Pancreas (tissue), 10 donors: Measurements from ENCODE around the gene NHERF2. TPM values are rescaled to one million over a fixed set of nuclear protein-coding genes. Genes with fewer than 3 reads are reported as not detected.

Source experiments
- ATAC-seq, 4 donors: fragments of 200-7000 bp; cut with Tn5 transposase; one replicate each; pipeline versions ENCODE4 v1.8.0 to v1.9.1; 2020; ENCODE audit warnings: mild to moderate bottlenecking in 4 of 4, moderate library complexity in 4 of 4
- DNase-seq, 6 donors: peaks; one replicate each; pipeline ENCODE4 v3.0.0-alpha.2; 2020
- FAIRE-seq: peaks from 2 replicates; lab custom pipeline; 2012; peaks lifted over from hg19 to GRCh38; lab: Jason Lieb, UNC
- H3K27ac ChIP-seq, 4 donors: fragments of 200-600 bp; sonication (generic); 1 replicate in 3 of 4; 2 replicates in 1 of 4; pipeline versions ENCODE4 v1.5.0 to v1.8.0; 2020
- H3K27me3 ChIP-seq, 4 donors: fragments of 200-600 bp; one replicate each; pipeline ENCODE4 v1.8.0; 2021
- H3K36me3 ChIP-seq, 3 donors: fragments of 200-600 bp; sonication (generic) in 1 of 3; one replicate each; pipeline versions ENCODE4 v1.5.0 to v1.8.0; 2020 to 2021
- H3K4me1 ChIP-seq, 3 donors: fragments of 200-600 bp; one replicate each; pipeline ENCODE4 v1.8.0; 2021
- H3K4me3 ChIP-seq, 4 donors: fragments of 200-600 bp; sonication (generic) in 2 of 4; one replicate each; pipeline versions ENCODE4 v1.5.0 to v1.8.0; 2020 to 2021
- H3K9me3 ChIP-seq, 4 donors: fragments of 200-600 bp; one replicate each; pipeline ENCODE4 v1.8.0; 2021
- WGBS, 2 donors: extraction: QIAGEN DNeasy Blood & Tissue Kit; methylation state at CpG; one replicate each; pipeline ENCODE4 v1.1.7; 2013; 5-methylcytosine and 5-hydroxymethylcytosine counted together
- intact Hi-C, 3 donors: fragments of 100-400 bp; cut with DNase I; formaldehyde crosslinking; loops; one replicate each; pipeline versions ENCODE4 v1.11.1 to v1.14.2; 2022
- polyA plus RNA-seq, 2 donors: library from polyadenylated mRNA; stranded (reverse); fragments of 200-250 nt; gene quantifications; one replicate each; pipeline ENCODE4 v1.2.3, GENCODE V29; 2013
- total RNA-seq, 6 donors: library from RNA; stranded (reverse); fragmentation: NEBNext Ultra II Directional in 4 of 6; extraction: Animal tissue kit (Norgen Biotek cat#: 25700) in 4 of 6; gene quantifications; one replicate each; pipeline versions ENCODE4 v1.2.1 to v1.2.4, GENCODE V29; 2021 to 2023
- TF ChIP-seq, protein P1 (sequence below), 4 donors: fragments of 200-600 bp; sonication (generic) in 3 of 4; IDR thresholded peaks; one replicate each; pipeline versions ENCODE4 v1.5.0 to v1.8.0; 2021; ENCODE audit warnings: antibody characterized with exemption in 4 of 4
- donor health status: healthy with polysubstance abuse.
- donor health status: DM: no; HTN: no; CAD: no; lungs with moderate emphysema.
- donor health status: DM: no; HTN: no; CAD: no.
- donor health status: control.
- donor health status: control.
- donor health status: Bipolar disorder and iron deficiency.
- donor health status: DM: yes; HTN: yes; CAD: no.
- donor health status: DM: no; HTN: no; CAD: no.
- donor health status: DM: no; HTN: no; CAD: no.
- donor health status: DM: yes; HTN: yes; CAD: no.

NHERF2 gene
- total and polyA plus RNA-seq, 8 donors, result 14.7 to 144 (median 26.3) TPM

DNA sequence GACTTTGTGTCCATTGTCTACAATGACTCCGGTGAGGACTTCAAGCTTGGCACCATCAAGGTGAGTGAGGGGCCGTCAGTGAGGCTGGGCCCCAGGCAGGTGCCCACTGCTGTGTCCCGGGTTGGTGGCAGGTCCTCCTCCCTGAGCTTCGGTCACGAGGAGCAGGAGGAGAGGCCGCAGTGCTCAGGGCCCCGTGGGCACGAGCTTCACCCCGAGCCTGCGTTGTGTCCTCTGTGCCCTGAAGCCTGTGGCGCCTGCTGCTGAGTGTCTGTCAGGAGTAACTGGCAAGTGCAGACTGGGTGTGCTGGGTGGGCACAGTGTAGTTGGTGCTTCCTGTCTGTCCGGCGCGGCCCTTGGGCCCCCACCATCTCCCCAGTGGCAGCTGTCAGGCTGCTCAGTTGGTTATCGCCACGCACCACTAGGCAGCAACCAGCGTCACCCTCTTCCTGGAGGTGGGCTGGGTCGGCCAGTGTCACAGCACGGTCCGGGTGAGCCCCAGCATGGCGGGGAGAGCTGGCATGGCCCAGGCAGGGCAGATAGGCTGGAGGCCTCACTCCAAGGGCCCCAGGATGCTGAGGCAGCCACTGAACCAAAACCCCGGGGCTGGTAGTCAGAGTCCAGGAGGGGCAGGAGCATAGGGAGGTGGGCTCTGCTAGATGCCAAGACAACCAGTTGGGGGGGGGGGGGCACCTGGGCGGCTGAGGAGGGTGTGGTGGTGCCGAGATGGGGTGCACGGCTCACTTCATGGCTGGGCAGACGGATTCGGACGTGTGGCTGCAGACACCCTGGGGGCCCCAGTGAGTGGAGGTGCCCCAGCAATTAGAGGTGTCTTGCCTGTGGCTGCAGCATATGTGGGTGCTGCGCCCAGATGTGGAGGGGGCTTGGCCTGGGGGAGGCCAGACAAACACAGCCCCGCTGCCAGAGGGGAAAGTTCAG lies 60.4 kb downstream of the NHERF2 start:
- Histone ChIP-seq H3K9me3 (no peaks in the 10 kb centered on the region), H3K36me3 (peaks cover 0 to 25% (median 8%) of the 10 kb centered on the region in 3 donors), H3K27me3 (no peaks in the 10 kb centered on the region), H3K4me1 (peaks cover 0 to 16% (median 0%) of the 10 kb centered on the region in 3 donors), H3K4me3 (no peak overlapping the region), H3K27ac (no peak overlapping the region)
- DNase-seq, result peak in 1 of 6 donors; percentile 41
- TF ChIP-seq, protein P1, sequence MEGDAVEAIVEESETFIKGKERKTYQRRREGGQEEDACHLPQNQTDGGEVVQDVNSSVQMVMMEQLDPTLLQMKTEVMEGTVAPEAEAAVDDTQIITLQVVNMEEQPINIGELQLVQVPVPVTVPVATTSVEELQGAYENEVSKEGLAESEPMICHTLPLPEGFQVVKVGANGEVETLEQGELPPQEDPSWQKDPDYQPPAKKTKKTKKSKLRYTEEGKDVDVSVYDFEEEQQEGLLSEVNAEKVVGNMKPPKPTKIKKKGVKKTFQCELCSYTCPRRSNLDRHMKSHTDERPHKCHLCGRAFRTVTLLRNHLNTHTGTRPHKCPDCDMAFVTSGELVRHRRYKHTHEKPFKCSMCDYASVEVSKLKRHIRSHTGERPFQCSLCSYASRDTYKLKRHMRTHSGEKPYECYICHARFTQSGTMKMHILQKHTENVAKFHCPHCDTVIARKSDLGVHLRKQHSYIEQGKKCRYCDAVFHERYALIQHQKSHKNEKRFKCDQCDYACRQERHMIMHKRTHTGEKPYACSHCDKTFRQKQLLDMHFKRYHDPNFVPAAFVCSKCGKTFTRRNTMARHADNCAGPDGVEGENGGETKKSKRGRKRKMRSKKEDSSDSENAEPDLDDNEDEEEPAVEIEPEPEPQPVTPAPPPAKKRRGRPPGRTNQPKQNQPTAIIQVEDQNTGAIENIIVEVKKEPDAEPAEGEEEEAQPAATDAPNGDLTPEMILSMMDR (IDR thresholded peaks at IDR 0.05), result no peak
- ATAC-seq, result no peak
- 94% methylated on average over 29 to 30 of the region's 30 CpGs for WGBS, 2 donors
- no peak for FAIRE-seq
- intact Hi-C loops, result no loop called here

DNA sequence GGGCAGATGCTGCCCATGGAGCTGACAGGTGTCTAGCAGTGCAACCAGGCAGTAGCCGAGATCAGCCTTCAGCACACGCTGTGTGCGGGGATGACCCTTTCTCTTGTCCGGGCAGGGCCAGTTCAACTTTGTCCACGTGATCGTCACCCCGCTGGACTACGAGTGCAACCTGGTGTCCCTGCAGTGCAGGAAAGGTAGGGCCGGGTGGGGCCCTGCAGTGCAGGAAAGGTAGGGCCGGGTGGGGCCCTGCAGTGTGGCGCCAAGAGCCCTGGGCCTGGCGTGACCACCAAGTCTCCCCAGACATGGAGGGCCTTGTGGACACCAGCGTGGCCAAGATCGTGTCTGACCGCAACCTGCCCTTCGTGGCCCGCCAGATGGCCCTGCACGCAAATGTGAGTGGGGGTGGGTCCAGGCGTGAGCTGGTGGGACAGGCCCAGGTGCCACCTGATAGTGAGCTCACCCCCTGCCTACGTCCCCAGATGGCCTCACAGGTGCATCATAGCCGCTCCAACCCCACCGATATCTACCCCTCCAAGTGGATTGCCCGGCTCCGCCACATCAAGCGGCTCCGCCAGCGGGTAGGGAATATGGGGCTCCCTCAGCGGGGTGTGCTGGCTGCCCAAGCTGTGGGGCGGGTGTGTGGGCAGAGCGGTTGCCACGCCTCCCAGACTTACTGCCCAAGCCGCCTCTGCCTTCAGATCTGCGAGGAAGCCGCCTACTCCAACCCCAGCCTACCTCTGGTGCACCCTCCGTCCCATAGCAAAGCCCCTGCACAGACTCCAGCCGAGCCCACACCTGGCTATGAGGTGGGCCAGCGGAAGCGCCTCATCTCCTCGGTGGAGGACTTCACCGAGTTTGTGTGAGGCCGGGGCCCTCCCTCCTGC lies 61.3 kb downstream of the NHERF2 start:
- Histone ChIP-seq H3K27ac (no peak overlapping the region), H3K9me3 (no peaks in the 10 kb centered on the region), H3K36me3 (peaks cover 0 to 24% (median 8%) of the 10 kb centered on the region in 3 donors), H3K27me3 (no peaks in the 10 kb centered on the region), H3K4me1 (peaks cover 0 to 12% (median 0%) of the 10 kb centered on the region in 3 donors), H3K4me3 (no peak overlapping the region)
- WGBS, 2 donors, result 93% methylated on average over 41 of the region's 41 CpGs
- intact Hi-C loops, result no loop called here
- peak in 1 of 6 donors; percentile 47 for DNase-seq
- TF ChIP-seq, protein P1 (IDR thresholded peaks at IDR 0.05), result no peak
- no peak for FAIRE-seq
- ATAC-seq, result no peak

Other genes with a start within 250 kb of the NHERF2 start
Only the 30 nearest of the 31 such genes appear.
- 10 to 100 TPM; 20.4 to 42.5 (median 25.6) TPM for gene NUBP2, start 243.9 kb upstream of the NHERF2 start, total RNA-seq
- gene NUBP2, start 243.9 kb upstream of the NHERF2 start, polyA plus RNA-seq, result 10 to 100 TPM; 55.7 to 58.8 TPM
- gene IGFALS, start 233.2 kb upstream of the NHERF2 start, total RNA-seq, result 1 to 10 TPM; 1.0 to 3.8 (median 2.3) TPM
- gene IGFALS, start 233.2 kb upstream of the NHERF2 start, polyA plus RNA-seq, result 1 to 10 TPM; 4.4 to 8.2 TPM
- 10 to 100 TPM; 26.6 to 39.5 (median 34.6) TPM for gene HAGH, start 200.1 kb upstream of the NHERF2 start, total RNA-seq
- 10 to 100 TPM; 57.9 to 63.7 TPM for gene HAGH, start 200.1 kb upstream of the NHERF2 start, polyA plus RNA-seq
- 10 to 100 TPM in 3 of 6 donors, 1 to 10 TPM in 3; 5.1 to 14.4 (median 10.2) TPM for gene FAHD1, start 199.7 kb upstream of the NHERF2 start, total RNA-seq
- 10 to 100 TPM; 12.4 to 12.7 TPM for gene FAHD1, start 199.7 kb upstream of the NHERF2 start, polyA plus RNA-seq
- under 1 TPM in 1 of 6 donors, not detected in 5; 0.44 TPM for gene MEIOB, start 154.7 kb upstream of the NHERF2 start, total RNA-seq
- gene MEIOB, start 154.7 kb upstream of the NHERF2 start, polyA plus RNA-seq, result under 1 TPM in 1 of 2 donors, not detected in 1; 0.26 TPM
- not detected for gene HS3ST6, start 108.5 kb upstream of the NHERF2 start, total RNA-seq
- under 1 TPM in 1 of 2 donors, not detected in 1; 0.11 TPM for gene HS3ST6, start 108.5 kb upstream of the NHERF2 start, polyA plus RNA-seq
- 10 to 100 TPM; 29.7 to 77.4 (median 57.0) TPM for gene MSRB1, start 83.7 kb upstream of the NHERF2 start, total RNA-seq
- gene MSRB1, start 83.7 kb upstream of the NHERF2 start, polyA plus RNA-seq, result 10 to 100 TPM; 47.0 to 94.4 TPM
- 10 to 100 TPM in 3 of 6 donors, under 1 TPM in 2, not detected in 1; 0.09 to 35.3 (median 11.0) TPM for gene RPL3L, start 72.2 kb upstream of the NHERF2 start, total RNA-seq
- 10 to 100 TPM in 1 of 2 donors, under 1 TPM in 1; 0.05 to 11.3 TPM for gene RPL3L, start 72.2 kb upstream of the NHERF2 start, polyA plus RNA-seq
- gene NDUFB10, start 67.4 kb upstream of the NHERF2 start, total RNA-seq, result 10 to 100 TPM; 54.0 to 72.1 (median 58.7) TPM
- gene NDUFB10, start 67.4 kb upstream of the NHERF2 start, polyA plus RNA-seq, result 100 to 1,000 TPM in 1 of 2 donors, 10 to 100 TPM in 1; 84.2 to 108 TPM
- gene RPS2, start 62.1 kb upstream of the NHERF2 start, total RNA-seq, result 1,000 to 10,000 TPM; 1,316 to 3,013 (median 1,806) TPM
- gene RPS2, start 62.1 kb upstream of the NHERF2 start, polyA plus RNA-seq, result 1,000 to 10,000 TPM; 1,574 to 3,219 TPM
- not detected for gene RNF151, start 60.0 kb upstream of the NHERF2 start, total RNA-seq
- gene RNF151, start 60.0 kb upstream of the NHERF2 start, polyA plus RNA-seq, result under 1 TPM; 0.12 to 0.61 TPM
- 10 to 100 TPM; 14.7 to 23.5 (median 19.4) TPM for gene TBL3, start 54.8 kb upstream of the NHERF2 start, total RNA-seq
- gene TBL3, start 54.8 kb upstream of the NHERF2 start, polyA plus RNA-seq, result 10 to 100 TPM; 55.8 to 63.7 TPM
- under 1 TPM in 5 of 6 donors, not detected in 1; 0.35 to 0.69 (median 0.52) TPM for gene NOXO1, start 45.4 kb upstream of the NHERF2 start, total RNA-seq
- gene NOXO1, start 45.4 kb upstream of the NHERF2 start, polyA plus RNA-seq, result 1 to 10 TPM in 1 of 2 donors, under 1 TPM in 1; 0.70 to 1.6 TPM
- 10 to 100 TPM; 17.1 to 31.9 (median 25.9) TPM for gene GFER, start 42.7 kb upstream of the NHERF2 start, total RNA-seq
- 10 to 100 TPM; 25.7 to 62.0 TPM for gene GFER, start 42.7 kb upstream of the NHERF2 start, polyA plus RNA-seq
- gene SYNGR3, start 36.9 kb upstream of the NHERF2 start, total RNA-seq, result 1 to 10 TPM in 1 of 6 donors, under 1 TPM in 5; 0.19 to 1.5 (median 0.55) TPM
- gene SYNGR3, start 36.9 kb upstream of the NHERF2 start, polyA plus RNA-seq, result 1 to 10 TPM in 1 of 2 donors, under 1 TPM in 1; 0.57 to 3.1 TPM
- 10 to 100 TPM; 26.0 to 93.6 (median 42.4) TPM for gene ZNF598, start 17.1 kb upstream of the NHERF2 start, total RNA-seq
- gene ZNF598, start 17.1 kb upstream of the NHERF2 start, polyA plus RNA-seq, result 10 to 100 TPM; 71.0 to 73.5 TPM
- gene NPW, start 7.1 kb upstream of the NHERF2 start, total RNA-seq, result 1 to 10 TPM in 2 of 6 donors, under 1 TPM in 4; 0.43 to 1.9 (median 0.50) TPM
- 1 to 10 TPM; 1.3 to 2.7 TPM for gene NPW, start 7.1 kb upstream of the NHERF2 start, polyA plus RNA-seq
- 10 to 100 TPM in 1 of 6 donors, 1 to 10 TPM in 5; 5.2 to 10.4 (median 8.4) TPM for gene NTHL1, start 20.9 kb downstream of the NHERF2 start, total RNA-seq
- 10 to 100 TPM; 22.1 to 22.8 TPM for gene NTHL1, start 20.9 kb downstream of the NHERF2 start, polyA plus RNA-seq
- 10 to 100 TPM; 51.0 to 91.7 (median 77.6) TPM for gene TSC2, start 21.1 kb downstream of the NHERF2 start, total RNA-seq
- gene TSC2, start 21.1 kb downstream of the NHERF2 start, polyA plus RNA-seq, result 100 to 1,000 TPM; 119 to 172 TPM
- 10 to 100 TPM; 29.8 to 50.5 (median 39.5) TPM for gene PKD1, start 109.0 kb downstream of the NHERF2 start, total RNA-seq
- 100 to 1,000 TPM in 1 of 2 donors, 10 to 100 TPM in 1; 68.6 to 127 TPM for gene PKD1, start 109.0 kb downstream of the NHERF2 start, polyA plus RNA-seq
- 10 to 100 TPM; 19.2 to 36.8 (median 28.4) TPM for gene RAB26, start 121.7 kb downstream of the NHERF2 start, total RNA-seq
- gene RAB26, start 121.7 kb downstream of the NHERF2 start, polyA plus RNA-seq, result 100 to 1,000 TPM; 161 to 255 TPM
- gene TRAF7, start 128.9 kb downstream of the NHERF2 start, total RNA-seq, result 10 to 100 TPM; 25.3 to 45.1 (median 40.8) TPM
- 10 to 100 TPM; 24.5 to 30.1 TPM for gene TRAF7, start 128.9 kb downstream of the NHERF2 start, polyA plus RNA-seq
- 1 to 10 TPM in 2 of 6 donors, under 1 TPM in 4; 0.61 to 1.7 (median 0.81) TPM for gene CASKIN1, start 169.7 kb downstream of the NHERF2 start, total RNA-seq
- gene CASKIN1, start 169.7 kb downstream of the NHERF2 start, polyA plus RNA-seq, result 1 to 10 TPM; 1.5 to 2.1 TPM
- 10 to 100 TPM; 16.6 to 27.0 (median 19.1) TPM for gene MLST8, start 178.6 kb downstream of the NHERF2 start, total RNA-seq
- gene MLST8, start 178.6 kb downstream of the NHERF2 start, polyA plus RNA-seq, result 10 to 100 TPM; 59.3 to 62.8 TPM
- 1 to 10 TPM; 1.0 to 2.4 (median 2.0) TPM for gene BRICD5, start 184.0 kb downstream of the NHERF2 start, total RNA-seq
- gene BRICD5, start 184.0 kb downstream of the NHERF2 start, polyA plus RNA-seq, result 10 to 100 TPM in 1 of 2 donors, 1 to 10 TPM in 1; 8.9 to 24.5 TPM
- gene PGP, start 187.9 kb downstream of the NHERF2 start, total RNA-seq, result 1 to 10 TPM; 2.9 to 5.8 (median 3.7) TPM
- 10 to 100 TPM in 1 of 2 donors, 1 to 10 TPM in 1; 8.9 to 10.2 TPM for gene PGP, start 187.9 kb downstream of the NHERF2 start, polyA plus RNA-seq
- 10 to 100 TPM in 2 of 6 donors, 1 to 10 TPM in 4; 8.7 to 13.2 (median 9.4) TPM for gene E4F1, start 196.7 kb downstream of the NHERF2 start, total RNA-seq
- 10 to 100 TPM; 47.8 to 48.4 TPM for gene E4F1, start 196.7 kb downstream of the NHERF2 start, polyA plus RNA-seq
- 1 to 10 TPM in 1 of 6 donors, under 1 TPM in 5; 0.31 to 1.3 (median 0.67) TPM for gene DNASE1L2, start 209.5 kb downstream of the NHERF2 start, total RNA-seq
- 1 to 10 TPM; 3.4 to 4.9 TPM for gene DNASE1L2, start 209.5 kb downstream of the NHERF2 start, polyA plus RNA-seq
- gene ECI1, start 224.7 kb downstream of the NHERF2 start, total RNA-seq, result 10 to 100 TPM; 31.9 to 64.4 (median 36.3) TPM
- gene ECI1, start 224.7 kb downstream of the NHERF2 start, polyA plus RNA-seq, result 10 to 100 TPM; 51.1 to 72.5 TPM
- gene RNPS1, start 241.2 kb downstream of the NHERF2 start, total RNA-seq, result 10 to 100 TPM; 36.0 to 66.2 (median 50.3) TPM
- 100 to 1,000 TPM in 1 of 2 donors, 10 to 100 TPM in 1; 56.0 to 103 TPM for gene RNPS1, start 241.2 kb downstream of the NHERF2 start, polyA plus RNA-seq